ENCODE results near the gene SYNE2. TPM values are rescaled to one million over a fixed set of nuclear protein-coding genes. Genes with fewer than 3 reads are reported as not detected.

The SYNE2 gene
- total RNA-seq, 4 donors from 2014 or later: 136 to 323 (median 215) TPM

- TF ChIP-seq CTCF (IDR thresholded peaks at IDR 0.05; ENCODE audit: low read depth): no peak
These were observed 222.8 kb downstream of the SYNE2 start for GRCh38 chr14:64075613-64076005.

- TF ChIP-seq CTCF (IDR thresholded peaks at IDR 0.05; ENCODE audit: low read depth): no peak
These were observed 227.6 kb downstream of the SYNE2 start for GRCh38 chr14:64080452-64080851.

- TF ChIP-seq CTCF (IDR thresholded peaks at IDR 0.05; ENCODE audit: low read depth): no peak
These were observed 228.5 kb downstream of the SYNE2 start for GRCh38 chr14:64081174-64081746.

- TF ChIP-seq CTCF (IDR thresholded peaks at IDR 0.05; ENCODE audit: low read depth): no peak
These were observed 230.0 kb downstream of the SYNE2 start for GRCh38 chr14:64082837-64083236.

GRCh38 chr14:64088647-64088964 lies 235.8 kb downstream of the SYNE2 start:
- no peak for TF ChIP-seq CTCF (IDR thresholded peaks at IDR 0.05; ENCODE audit: low read depth)

- TF ChIP-seq CTCF (IDR thresholded peaks at IDR 0.05; ENCODE audit: low read depth): no peak
These were observed 237.1 kb downstream of the SYNE2 start for GRCh38 chr14:64089920-64090319.

GRCh38 chr14:64091217-64091616 lies 238.4 kb downstream of the SYNE2 start:
- TF ChIP-seq CTCF (IDR thresholded peaks at IDR 0.05; ENCODE audit: low read depth): no peak
